Measurements from ENCODE around the gene SLC6A5. TPM values are rescaled to one million over a fixed set of nuclear protein-coding genes. Genes with fewer than 3 reads are reported as not detected.

Gene SLC6A5
- total RNA-seq, 1 experiment from 2014 or later: not detected

DNA sequence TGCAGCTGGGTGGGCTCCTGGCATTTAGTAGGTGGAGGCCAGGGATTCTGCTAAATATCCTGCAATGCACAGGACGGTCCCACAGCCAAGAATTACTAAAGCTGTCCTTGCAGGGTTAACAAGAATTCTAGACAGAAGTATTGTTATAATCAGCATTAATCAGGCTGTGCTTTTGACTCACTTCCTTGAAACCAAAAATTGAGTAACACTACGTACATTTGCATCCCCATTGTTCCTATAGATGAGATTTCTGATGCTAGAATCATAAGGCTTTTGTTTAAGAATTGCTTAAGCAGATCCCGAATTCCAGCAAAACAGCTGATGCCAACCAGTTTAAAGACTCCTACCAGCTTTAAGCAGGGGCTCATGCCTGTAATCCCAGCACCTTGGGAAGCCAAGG, 11.4 kb downstream of the SLC6A5 start:
- H3K4me3 ChIP-seq (replicated peaks in 1 of 2; ENCODE audit: low read depth in 1 of 2, low read length in 2 of 2): no peak overlapping the region
- POLR2A ChIA-PET: no interaction called here
- no TSS peak for BruUV-seq (replicated peaks)
- peak overlapping the region; percentile 88 for H2AFZ ChIP-seq (ENCODE audit: low read depth, low read length, poor library complexity, severe bottlenecking)
- H3K9me3 ChIP-seq (ENCODE audit: control insufficient read depth in 1 of 2, insufficient read depth in 1 of 2, low read depth in 1 of 2, low read length in 2 of 2): no peaks in the 10 kb centered on the region
- no peak overlapping the region for H3K9ac ChIP-seq (ENCODE audit: low read length)
- intact Hi-C loops (cut with micrococcal nuclease): loop anchor here (1.0 to 10.0 kb wide), 5 partner anchors 214 to 659 kb away; partner anchors contain the start of gene PRMT3
- no peaks in the 10 kb centered on the region for H3K79me2 ChIP-seq (ENCODE audit: insufficient read depth, low read length)
- no peaks in the 10 kb centered on the region for H4K20me1 ChIP-seq (ENCODE audit: insufficient read depth)
- peaks cover 0 to 9% of the 10 kb centered on the region in 2 experiments; a peak in 1 of 4 replicates for H3K4me1 ChIP-seq (ENCODE audit: control insufficient read depth in 1 of 2, insufficient read depth in 2 of 2, low read length in 2 of 2)
- H3K9me2 ChIP-seq (ENCODE audit: insufficient read depth): no peaks in the 10 kb centered on the region
- H3K4me2 ChIP-seq (ENCODE audit: low read length): no peak overlapping the region
- peaks cover 21% of the 10 kb centered on the region for H3K27me3 ChIP-seq (ENCODE audit: insufficient read depth, low read length)
- no peak for TF ChIP-seq ZFX (IDR thresholded peaks at IDR 0.05)
- TF ChIP-seq TCF7L2 (IDR thresholded peaks at IDR 0.05; ENCODE audit: borderline replicate concordance, extremely low read depth, insufficient read depth, insufficient read length): no peak
- no peak for TF ChIP-seq SP1 (IDR thresholded peaks at IDR 0.05; ENCODE audit: low read depth)
- TF ChIP-seq, protein P1, sequence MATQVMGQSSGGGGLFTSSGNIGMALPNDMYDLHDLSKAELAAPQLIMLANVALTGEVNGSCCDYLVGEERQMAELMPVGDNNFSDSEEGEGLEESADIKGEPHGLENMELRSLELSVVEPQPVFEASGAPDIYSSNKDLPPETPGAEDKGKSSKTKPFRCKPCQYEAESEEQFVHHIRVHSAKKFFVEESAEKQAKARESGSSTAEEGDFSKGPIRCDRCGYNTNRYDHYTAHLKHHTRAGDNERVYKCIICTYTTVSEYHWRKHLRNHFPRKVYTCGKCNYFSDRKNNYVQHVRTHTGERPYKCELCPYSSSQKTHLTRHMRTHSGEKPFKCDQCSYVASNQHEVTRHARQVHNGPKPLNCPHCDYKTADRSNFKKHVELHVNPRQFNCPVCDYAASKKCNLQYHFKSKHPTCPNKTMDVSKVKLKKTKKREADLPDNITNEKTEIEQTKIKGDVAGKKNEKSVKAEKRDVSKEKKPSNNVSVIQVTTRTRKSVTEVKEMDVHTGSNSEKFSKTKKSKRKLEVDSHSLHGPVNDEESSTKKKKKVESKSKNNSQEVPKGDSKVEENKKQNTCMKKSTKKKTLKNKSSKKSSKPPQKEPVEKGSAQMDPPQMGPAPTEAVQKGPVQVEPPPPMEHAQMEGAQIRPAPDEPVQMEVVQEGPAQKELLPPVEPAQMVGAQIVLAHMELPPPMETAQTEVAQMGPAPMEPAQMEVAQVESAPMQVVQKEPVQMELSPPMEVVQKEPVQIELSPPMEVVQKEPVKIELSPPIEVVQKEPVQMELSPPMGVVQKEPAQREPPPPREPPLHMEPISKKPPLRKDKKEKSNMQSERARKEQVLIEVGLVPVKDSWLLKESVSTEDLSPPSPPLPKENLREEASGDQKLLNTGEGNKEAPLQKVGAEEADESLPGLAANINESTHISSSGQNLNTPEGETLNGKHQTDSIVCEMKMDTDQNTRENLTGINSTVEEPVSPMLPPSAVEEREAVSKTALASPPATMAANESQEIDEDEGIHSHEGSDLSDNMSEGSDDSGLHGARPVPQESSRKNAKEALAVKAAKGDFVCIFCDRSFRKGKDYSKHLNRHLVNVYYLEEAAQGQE (IDR thresholded peaks at IDR 0.05; ENCODE audit: low read depth): no peak
- TF ChIP-seq, protein P2, sequence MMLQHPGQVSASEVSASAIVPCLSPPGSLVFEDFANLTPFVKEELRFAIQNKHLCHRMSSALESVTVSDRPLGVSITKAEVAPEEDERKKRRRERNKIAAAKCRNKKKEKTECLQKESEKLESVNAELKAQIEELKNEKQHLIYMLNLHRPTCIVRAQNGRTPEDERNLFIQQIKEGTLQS (IDR thresholded peaks at IDR 0.05): no peak
- RAD21 ChIA-PET (ENCODE audit: low non-redundant PET in 1 of 2, low total read pairs in 2 of 2, uncharacterized antibody in 2 of 2, unreplicated experiment in 2 of 2): interaction anchor here in 1 of 2 experiments (1.4 kb wide), 1 partner anchor 483 kb away, joined by 3 read pairs; no protein-coding TSS in a partner anchor
- CTCF ChIA-PET: interaction anchor here (1.4 to 1.9 kb wide), 2 partner anchors 257 to 483 kb away, joined by 3 to 23 read pairs; no protein-coding TSS in a partner anchor
- DNase-seq (ENCODE audit: low read depth, low spot score) (no peak), ATAC-seq (no peak)
- no peaks in the 10 kb centered on the region for H3K36me3 ChIP-seq (ENCODE audit: control insufficient read depth in 1 of 2, insufficient read depth in 2 of 2, low read length in 2 of 2)
- H3K27ac ChIP-seq (ENCODE audit: low read depth, low read length): no peak overlapping the region

All from HCT116 (cell line).